Fibroblast of villous mesenchyme (primary cell): ENCODE data around the gene UBE2O. TPM values are rescaled to one million over a fixed set of nuclear protein-coding genes. Genes with fewer than 3 reads are reported as not detected.

Experiments used
- DNase-seq: peaks from one replicate; pipeline ENCODE4 v3.0.0-alpha.2; 2010; ENCODE audit warnings: low read depth
- H3K4me3 ChIP-seq: 2 replicates; pipeline ENCODE4 v1.5.1; 2011; ENCODE audit warnings: low read depth, mild to moderate bottlenecking, low read length
- total RNA-seq: library from RNA; depleted of rRNA; stranded (reverse); fragments of >200 nt; gene quantifications from 2 replicates; pipeline ENCODE4 v1.2.3, GENCODE V29; 2012
- TF ChIP-seq, protein P1 (sequence below): IDR thresholded peaks from 2 replicates; pipeline ENCODE4 v1.5.1; 2012; ENCODE audit warnings: low read depth, mild to moderate bottlenecking, low read length; ENCODE audit not compliant: insufficient read depth

The UBE2O gene
- total RNA-seq, 1 donor: 25.9 TPM

DNA sequence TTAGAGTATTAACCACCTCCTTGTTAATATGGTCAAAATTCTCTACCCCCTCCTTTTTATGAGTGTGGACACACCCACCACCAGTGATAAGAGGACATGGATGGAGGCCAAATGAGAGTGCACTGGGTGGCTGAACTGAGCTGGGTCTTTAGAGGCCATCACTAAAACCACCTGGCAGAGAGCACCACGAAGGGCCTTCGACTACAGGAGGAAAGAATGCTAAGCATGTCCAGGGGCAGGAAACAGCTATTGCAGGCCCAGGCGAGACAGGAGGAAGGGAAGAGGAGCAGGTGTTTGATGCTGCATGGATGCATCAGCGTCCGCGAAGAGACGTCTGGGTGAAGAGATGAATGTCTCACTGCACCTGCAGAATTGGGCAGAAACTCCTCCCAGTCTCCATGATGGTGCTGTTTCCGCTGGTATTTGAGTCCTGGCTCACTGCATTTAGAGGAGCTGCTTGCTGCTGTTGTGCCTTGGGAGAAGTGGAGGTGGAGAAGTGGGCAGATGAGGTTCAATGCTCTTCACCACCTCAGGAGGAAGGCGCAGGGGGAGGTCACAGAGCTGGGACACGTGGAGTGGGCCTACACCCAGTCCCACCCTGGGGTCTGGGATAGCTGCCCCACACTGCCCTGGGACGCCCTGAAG, 35.3 kb downstream of the UBE2O start:
- TF ChIP-seq, protein P1, sequence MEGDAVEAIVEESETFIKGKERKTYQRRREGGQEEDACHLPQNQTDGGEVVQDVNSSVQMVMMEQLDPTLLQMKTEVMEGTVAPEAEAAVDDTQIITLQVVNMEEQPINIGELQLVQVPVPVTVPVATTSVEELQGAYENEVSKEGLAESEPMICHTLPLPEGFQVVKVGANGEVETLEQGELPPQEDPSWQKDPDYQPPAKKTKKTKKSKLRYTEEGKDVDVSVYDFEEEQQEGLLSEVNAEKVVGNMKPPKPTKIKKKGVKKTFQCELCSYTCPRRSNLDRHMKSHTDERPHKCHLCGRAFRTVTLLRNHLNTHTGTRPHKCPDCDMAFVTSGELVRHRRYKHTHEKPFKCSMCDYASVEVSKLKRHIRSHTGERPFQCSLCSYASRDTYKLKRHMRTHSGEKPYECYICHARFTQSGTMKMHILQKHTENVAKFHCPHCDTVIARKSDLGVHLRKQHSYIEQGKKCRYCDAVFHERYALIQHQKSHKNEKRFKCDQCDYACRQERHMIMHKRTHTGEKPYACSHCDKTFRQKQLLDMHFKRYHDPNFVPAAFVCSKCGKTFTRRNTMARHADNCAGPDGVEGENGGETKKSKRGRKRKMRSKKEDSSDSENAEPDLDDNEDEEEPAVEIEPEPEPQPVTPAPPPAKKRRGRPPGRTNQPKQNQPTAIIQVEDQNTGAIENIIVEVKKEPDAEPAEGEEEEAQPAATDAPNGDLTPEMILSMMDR: no peak
- H3K4me3 ChIP-seq: no peak overlapping the region
- no peak for DNase-seq

DNA sequence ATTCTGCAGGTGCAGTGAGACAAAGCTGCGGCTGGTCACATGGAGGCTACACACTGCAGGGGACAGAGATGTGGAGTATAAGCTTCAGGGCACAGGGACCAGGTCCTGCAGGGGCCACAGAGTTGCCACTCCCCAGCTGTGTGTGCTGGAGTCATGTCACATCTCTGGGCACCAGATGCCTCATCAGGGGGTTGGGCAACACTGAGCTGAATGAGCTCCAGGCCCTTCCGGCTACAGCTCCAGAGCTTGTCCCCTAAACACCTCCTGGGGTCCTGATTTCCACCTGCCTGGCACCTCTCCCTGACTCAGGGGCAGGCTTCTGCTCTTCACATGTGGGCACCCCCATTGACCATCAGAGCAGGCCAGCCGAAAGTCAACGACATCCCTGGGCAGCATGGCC, 36.1 kb downstream of the UBE2O start:
- no peak overlapping the region for H3K4me3 ChIP-seq
- TF ChIP-seq, protein P1: no peak
- no peak for DNase-seq

DNA sequence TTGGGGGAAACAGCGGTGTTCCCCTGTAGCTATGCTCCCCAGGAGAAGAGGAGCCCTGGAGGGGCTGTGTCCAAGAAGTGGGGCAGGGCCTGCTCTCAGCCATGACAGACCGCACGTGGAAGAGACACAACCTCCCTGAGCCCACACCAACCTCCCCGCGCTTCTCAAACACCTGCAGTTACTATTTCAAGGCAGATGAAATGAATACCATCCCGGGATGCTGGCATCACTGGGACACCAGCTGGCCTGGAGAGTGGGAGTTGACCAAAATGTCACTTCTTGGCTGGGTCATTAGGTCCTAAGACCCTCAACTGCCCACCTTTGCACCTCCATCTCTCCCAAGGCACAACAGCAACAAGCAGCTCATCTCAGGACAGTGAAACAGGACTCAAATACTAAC, 36.5 kb downstream of the UBE2O start:
- TF ChIP-seq, protein P1: no peak
- DNase-seq: no peak
- no peak overlapping the region for H3K4me3 ChIP-seq

DNA sequence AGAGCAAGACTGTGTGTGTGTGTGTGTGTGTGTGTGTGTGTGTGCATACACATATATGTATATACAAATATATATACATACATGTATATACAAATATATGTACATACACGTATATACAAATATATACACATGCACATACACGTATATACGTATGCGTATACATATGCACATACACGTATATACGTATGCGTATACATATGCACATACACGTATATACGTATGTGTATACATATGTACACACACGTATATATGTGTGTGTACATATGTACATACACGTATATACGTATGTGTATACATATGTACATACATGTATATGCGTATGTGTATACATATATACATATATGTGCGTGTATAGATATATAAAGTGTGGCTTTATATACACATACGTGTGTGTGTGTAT, 37.2 kb downstream of the UBE2O start:
- TF ChIP-seq, protein P1: no peak

DNA sequence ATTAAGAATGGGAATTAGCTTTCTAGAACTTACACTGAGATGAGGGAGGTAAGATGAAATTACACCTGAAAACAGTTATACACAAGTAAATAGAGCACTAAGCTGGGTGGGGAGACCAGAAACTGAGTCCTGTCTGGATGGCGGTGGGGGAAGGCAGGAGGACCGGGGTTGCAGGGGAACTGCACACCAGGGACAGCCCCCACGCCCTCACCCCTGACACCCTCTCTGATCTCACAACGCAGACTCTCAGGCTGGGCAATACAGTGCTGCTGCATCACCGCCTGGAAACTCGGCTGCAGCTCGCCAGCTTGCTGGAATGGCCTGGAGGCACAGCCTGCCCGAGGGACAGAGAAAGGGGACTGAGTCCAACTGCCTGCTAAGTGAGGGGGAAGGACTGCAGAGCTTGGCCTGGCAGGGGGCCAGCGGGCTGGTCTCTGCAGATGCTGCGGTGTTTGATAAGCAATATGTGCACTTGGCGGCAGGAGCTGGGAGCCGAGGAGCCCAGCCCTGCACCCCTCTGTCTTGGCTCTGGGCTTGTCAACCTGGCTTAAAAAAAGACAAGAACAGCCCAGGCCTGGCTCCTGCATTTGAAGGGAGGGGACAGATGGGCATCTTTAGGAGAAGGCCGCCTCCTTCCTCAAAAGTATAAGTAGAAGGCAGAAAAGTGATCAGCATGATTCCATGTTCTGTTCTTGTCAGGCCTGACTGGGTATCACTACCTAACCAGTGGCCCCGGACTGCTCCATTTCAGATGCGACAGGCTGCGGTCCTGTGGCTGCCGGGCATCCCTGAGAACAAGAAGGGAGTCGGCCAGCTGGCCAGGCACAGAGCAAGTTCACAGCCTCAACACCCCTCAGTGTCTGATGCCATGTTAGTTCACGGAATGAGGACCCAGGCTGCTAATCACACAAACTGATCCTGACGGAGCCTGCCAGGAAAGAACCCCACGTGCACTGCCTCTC, 38.3 kb downstream of the UBE2O start:
- H3K4me3 ChIP-seq: no peak overlapping the region
- DNase-seq: peak; percentile 71
- TF ChIP-seq, protein P1: no peak

More for the DNA sequence above, 37.2 kb downstream of the UBE2O start:
- no peak for DNase-seq
- no peak overlapping the region for H3K4me3 ChIP-seq

DNA sequence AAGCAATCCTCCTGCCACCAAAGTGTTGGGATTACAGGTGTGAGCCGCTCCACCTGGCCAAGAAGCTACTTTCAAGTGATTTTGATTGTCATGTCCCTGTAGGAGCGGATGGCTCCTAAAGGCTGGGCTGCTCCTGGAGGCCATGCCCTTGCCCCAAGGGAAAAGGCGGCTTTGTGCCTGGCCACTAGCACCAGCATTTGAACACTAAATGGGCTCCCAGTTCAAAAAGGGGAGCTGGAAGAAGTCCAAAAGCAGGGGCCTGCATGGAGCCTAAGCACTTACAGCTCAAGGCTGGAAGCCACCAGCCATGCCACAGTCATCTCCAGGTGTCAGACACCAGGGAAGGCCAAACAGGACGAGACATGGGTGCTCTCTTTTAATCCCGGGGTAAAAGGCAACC, 41.7 kb downstream of the UBE2O start:
- TF ChIP-seq, protein P1: no peak
- no peak for DNase-seq
- H3K4me3 ChIP-seq: no peak overlapping the region
